Esophagus squamous epithelium (tissue), 4 donors: ENCODE measurements around the gene ZNF862.
"Not testable (repeated sequence)": the region's sequence is repeated elsewhere in the genome, so short reads cannot be mapped to it uniquely, and the experiment has no call there.

Experiments
- POLR2A ChIP-seq, 4 donors: fragments of 450-650 bp; IDR thresholded peaks; one replicate each; pipeline ENCODE4 v1.6.1; 2017; ENCODE audit warnings: antibody characterized with exemption in 4 of 4, mild to moderate bottlenecking in 4 of 4, moderate library complexity in 3 of 4
- TF ChIP-seq, protein P1 (sequence below), 6 experiments: fragments of 450-650 bp in 4 of 6; fragments of 200-600 bp in 2 of 6; sonication (generic) in 2 of 6; IDR thresholded peaks; one replicate each; pipeline ENCODE4 v1.5.1; 2016 to 2019; ENCODE audit warnings: antibody characterized with exemption in 6 of 6, mild to moderate bottlenecking in 4 of 6, moderate library complexity in 4 of 6

DNA sequence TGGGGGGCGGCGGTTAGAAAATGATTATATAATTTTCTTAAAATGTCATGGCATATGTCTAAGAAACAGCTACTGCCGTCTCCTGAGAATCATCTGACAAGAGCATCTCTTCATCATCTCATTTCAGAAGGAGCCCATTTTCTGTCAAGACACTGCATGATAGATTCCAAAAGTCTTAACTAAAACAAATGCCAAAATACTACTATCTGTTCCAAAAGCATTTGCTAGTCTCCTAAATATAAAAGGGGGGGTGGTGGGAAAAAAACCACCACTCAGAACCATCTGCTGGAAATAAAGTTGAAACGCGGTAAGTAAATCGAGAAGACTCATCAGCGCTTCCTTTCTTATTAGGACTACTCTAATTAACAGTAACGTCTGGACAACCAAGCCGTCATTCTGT lies 72.0 kb downstream of the ZNF862 start:
- TF ChIP-seq POLR2A (IDR thresholded peaks at IDR 0.05), result not testable (repeated sequence)
- TF ChIP-seq, protein P1, sequence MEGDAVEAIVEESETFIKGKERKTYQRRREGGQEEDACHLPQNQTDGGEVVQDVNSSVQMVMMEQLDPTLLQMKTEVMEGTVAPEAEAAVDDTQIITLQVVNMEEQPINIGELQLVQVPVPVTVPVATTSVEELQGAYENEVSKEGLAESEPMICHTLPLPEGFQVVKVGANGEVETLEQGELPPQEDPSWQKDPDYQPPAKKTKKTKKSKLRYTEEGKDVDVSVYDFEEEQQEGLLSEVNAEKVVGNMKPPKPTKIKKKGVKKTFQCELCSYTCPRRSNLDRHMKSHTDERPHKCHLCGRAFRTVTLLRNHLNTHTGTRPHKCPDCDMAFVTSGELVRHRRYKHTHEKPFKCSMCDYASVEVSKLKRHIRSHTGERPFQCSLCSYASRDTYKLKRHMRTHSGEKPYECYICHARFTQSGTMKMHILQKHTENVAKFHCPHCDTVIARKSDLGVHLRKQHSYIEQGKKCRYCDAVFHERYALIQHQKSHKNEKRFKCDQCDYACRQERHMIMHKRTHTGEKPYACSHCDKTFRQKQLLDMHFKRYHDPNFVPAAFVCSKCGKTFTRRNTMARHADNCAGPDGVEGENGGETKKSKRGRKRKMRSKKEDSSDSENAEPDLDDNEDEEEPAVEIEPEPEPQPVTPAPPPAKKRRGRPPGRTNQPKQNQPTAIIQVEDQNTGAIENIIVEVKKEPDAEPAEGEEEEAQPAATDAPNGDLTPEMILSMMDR (IDR thresholded peaks at IDR 0.05), result not testable (repeated sequence)
